Mesenchymal stem cell (in vitro differentiated cells and primary cell): ENCODE measurements around the gene PAX2.

Experiments used
- DNase-seq: peaks from one replicate; pipeline ENCODE4 v3.0.0-alpha.2; 2013
- H2AFZ ChIP-seq: one replicate; pipeline ENCODE4 v1.6.1; 2013; ENCODE audit warnings: low read depth, mild to moderate bottlenecking, control low read depth, inconsistent platforms, low read length, moderate library complexity
- H2AK5ac ChIP-seq: 2 replicates; pipeline ENCODE4 v1.6.1; 2013; ENCODE audit warnings: low read length, moderate library complexity, mild to moderate bottlenecking, inconsistent platforms; ENCODE audit not compliant: severe bottlenecking
- H2BK120ac ChIP-seq: one replicate; pipeline ENCODE4 v1.6.1; 2013; ENCODE audit warnings: low read depth, mild to moderate bottlenecking, inconsistent platforms, low read length, moderate library complexity
- H2BK12ac ChIP-seq, 2 experiments: one replicate each; pipeline ENCODE4 v1.6.1; 2013; ENCODE audit warnings: inconsistent platforms in 2 of 2, low read length in 2 of 2, mild to moderate bottlenecking in 2 of 2, moderate library complexity in 2 of 2, control low read depth in 1 of 2
- H2BK15ac ChIP-seq: one replicate; pipeline ENCODE4 v1.6.1; 2013; ENCODE audit warnings: mild to moderate bottlenecking, low read depth, inconsistent platforms; ENCODE audit not compliant: poor library complexity, severe bottlenecking
- H2BK5ac ChIP-seq: 2 replicates; pipeline ENCODE4 v1.6.1; 2013; ENCODE audit warnings: low read depth, mild to moderate bottlenecking, low read length, control low read depth, inconsistent platforms; ENCODE audit not compliant: poor library complexity, severe bottlenecking
- H3K14ac ChIP-seq, 2 experiments: one replicate each; pipeline ENCODE4 v1.6.1; 2013; ENCODE audit warnings: inconsistent platforms in 2 of 2, low read length in 2 of 2, control low read depth in 1 of 2, mild to moderate bottlenecking in 1 of 2, moderate library complexity in 1 of 2
- H3K18ac ChIP-seq, 2 experiments: one replicate each; pipeline ENCODE4 v1.6.1; 2013; ENCODE audit warnings: inconsistent platforms in 2 of 2, low read length in 2 of 2, control low read depth in 1 of 2, low read depth in 1 of 2, mild to moderate bottlenecking in 1 of 2
- H3K23ac ChIP-seq, 2 experiments: one replicate each; pipeline ENCODE4 v1.6.1; 2013; ENCODE audit warnings: inconsistent platforms in 2 of 2, low read length in 2 of 2, mild to moderate bottlenecking in 2 of 2, moderate library complexity in 2 of 2, control low read depth in 1 of 2
- H3K27ac ChIP-seq: 2 replicates; pipeline ENCODE4 v1.5.1; 2013; ENCODE audit warnings: mild to moderate bottlenecking, moderate library complexity, low read length, control low read depth, inconsistent platforms; ENCODE audit not compliant: poor library complexity, severe bottlenecking
- H3K27me3 ChIP-seq, 2 experiments: 2 replicates each; pipeline versions ENCODE4 v1.6.1 to v1.7.0; 2013; ENCODE audit warnings: low read length in 2 of 2, mild to moderate bottlenecking in 2 of 2, moderate library complexity in 2 of 2, control low read depth in 1 of 2, inconsistent platforms in 1 of 2; ENCODE audit not compliant: control insufficient read depth in 1 of 2, insufficient read depth in 1 of 2
- H3K36me3 ChIP-seq, 2 experiments: 2 replicates each; pipeline versions ENCODE4 v1.6.1 to v1.7.0; 2013; ENCODE audit warnings: low read length in 2 of 2, control low read depth in 1 of 2, inconsistent platforms in 1 of 2, low read depth in 1 of 2, mild to moderate bottlenecking in 1 of 2; ENCODE audit not compliant: insufficient read depth in 2 of 2, control insufficient read depth in 1 of 2
- H3K4ac ChIP-seq, 2 experiments: one replicate each; pipeline ENCODE4 v1.6.1; 2013; ENCODE audit warnings: inconsistent platforms in 2 of 2, low read length in 2 of 2, mild to moderate bottlenecking in 2 of 2, moderate library complexity in 2 of 2, control low read depth in 1 of 2, low read depth in 1 of 2
- H3K4me1 ChIP-seq: 2 replicates; pipeline ENCODE4 v1.6.1; 2013; ENCODE audit warnings: low read depth, low read length, control low read depth; ENCODE audit not compliant: control insufficient read depth, insufficient read depth
- H3K4me2 ChIP-seq: 2 replicates; pipeline ENCODE4 v1.6.1; 2013; ENCODE audit warnings: low read length, mild to moderate bottlenecking, inconsistent platforms; ENCODE audit not compliant: poor library complexity, severe bottlenecking
- H3K4me3 ChIP-seq, 2 experiments: 2 replicates each; pipeline versions ENCODE4 v1.5.1 to v1.7.0; 2013; ENCODE audit warnings: low read length in 2 of 2, mild to moderate bottlenecking in 2 of 2, control low read depth in 1 of 2, low read depth in 1 of 2; ENCODE audit not compliant: insufficient read depth in 1 of 2
- H3K79me1 ChIP-seq: replicated peaks from 2 replicates; pipeline ENCODE4 v1.6.1; 2013; ENCODE audit warnings: mild to moderate bottlenecking, control low read depth, low read length, inconsistent platforms; ENCODE audit not compliant: poor library complexity, severe bottlenecking
- H3K9ac ChIP-seq: 2 replicates; pipeline ENCODE4 v1.7.0; 2013; ENCODE audit warnings: mild to moderate bottlenecking, low read length, moderate library complexity
- H3K9me3 ChIP-seq: 2 replicates; pipeline ENCODE4 v1.7.0; 2013; ENCODE audit warnings: mild to moderate bottlenecking, low read length; ENCODE audit not compliant: control insufficient read depth
- H4K8ac ChIP-seq: one replicate; pipeline ENCODE4 v1.6.1; 2013; ENCODE audit warnings: inconsistent platforms, mild to moderate bottlenecking, low read length, moderate library complexity
- H4K91ac ChIP-seq: one replicate; pipeline ENCODE4 v1.6.1; 2013; ENCODE audit warnings: mild to moderate bottlenecking, low read length, inconsistent platforms
- WGBS: methylation state at CpG from one replicate; pipeline ENCODE4 v1.1.7; 2013; ENCODE audit warnings: mixed read lengths; 5-methylcytosine and 5-hydroxymethylcytosine counted together

PAX2 gene

DNA sequence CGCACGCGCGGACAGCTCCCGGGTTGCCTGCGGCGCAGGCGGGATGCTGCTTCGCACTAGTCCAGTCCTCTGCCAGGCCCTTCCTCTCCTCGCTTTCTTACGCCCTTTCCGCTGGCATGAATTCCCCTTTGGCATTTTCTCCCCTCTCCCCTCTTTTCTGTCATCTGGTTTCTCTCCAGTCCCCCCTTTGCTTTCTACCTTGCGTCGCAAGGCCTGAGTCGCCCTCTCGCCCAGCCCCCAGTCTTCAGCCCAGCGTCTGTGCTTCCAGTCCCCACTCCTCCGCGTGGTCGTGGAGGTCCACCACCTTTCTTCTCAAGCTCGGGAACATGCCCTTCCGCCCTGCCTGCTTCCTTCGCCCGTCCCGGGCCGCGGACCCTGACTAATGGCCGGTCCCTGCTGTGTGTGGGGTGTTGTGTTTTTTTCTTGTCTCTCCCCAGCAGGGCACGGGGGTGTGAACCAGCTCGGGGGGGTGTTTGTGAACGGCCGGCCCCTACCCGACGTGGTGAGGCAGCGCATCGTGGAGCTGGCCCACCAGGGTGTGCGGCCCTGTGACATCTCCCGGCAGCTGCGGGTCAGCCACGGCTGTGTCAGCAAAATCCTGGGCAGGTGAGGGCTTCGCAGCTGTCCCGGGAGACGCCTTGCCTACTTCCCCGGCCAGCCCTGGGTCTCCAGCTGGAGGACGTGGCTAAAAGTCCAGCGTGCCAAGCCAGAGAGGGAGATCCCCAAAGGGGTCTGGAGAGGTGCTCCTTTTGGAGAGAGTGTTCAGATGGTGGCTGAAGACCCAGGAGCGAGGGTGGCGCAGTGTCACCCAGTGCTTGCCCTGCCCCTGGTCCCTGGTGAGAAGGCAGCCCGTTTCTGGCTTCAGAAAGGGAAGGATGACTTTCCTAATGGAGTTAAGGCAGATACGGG is 4.2 kb downstream of the PAX2 start:
- H4K91ac ChIP-seq: no peak overlapping the region

DNA sequence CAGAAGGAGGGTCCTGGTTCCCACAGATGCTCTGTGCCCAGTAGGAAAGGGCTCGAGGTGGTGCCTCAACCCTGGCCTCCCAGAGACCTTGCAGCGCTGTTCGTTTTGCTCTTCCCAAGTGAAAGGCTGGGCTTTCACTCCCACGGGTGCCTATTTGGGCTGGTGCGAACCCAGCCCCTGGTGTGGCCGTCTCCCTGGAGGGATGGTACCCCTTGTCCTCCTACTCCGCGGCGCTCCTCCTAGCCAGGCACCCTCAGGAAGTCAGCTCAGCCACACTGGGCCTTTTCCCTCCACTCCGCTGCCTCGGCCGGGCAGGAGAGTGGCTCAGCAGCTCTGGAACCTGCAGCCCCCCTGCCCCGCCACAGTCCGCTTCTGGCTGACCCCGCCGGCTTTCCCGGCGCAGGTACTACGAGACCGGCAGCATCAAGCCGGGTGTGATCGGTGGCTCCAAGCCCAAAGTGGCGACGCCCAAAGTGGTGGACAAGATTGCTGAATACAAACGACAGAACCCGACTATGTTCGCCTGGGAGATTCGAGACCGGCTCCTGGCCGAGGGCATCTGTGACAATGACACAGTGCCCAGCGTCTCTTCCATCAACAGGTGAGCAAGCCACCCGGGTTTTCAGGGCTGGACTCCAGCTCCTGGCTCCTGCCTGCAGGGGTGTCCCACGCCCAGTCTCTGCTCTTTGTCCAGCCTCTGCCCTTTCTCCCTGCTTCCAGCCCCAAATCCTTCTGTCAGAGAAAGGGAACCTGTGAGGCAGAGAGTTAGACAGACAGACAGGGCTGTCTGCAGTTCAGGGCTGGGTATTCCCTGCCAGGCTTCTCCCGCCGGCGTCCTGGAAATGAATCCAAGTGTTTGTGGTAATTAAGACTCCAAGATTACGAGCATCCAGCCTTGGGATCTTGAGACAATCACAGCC is 5.2 kb downstream of the PAX2 start:
- H2BK5ac ChIP-seq: no peak overlapping the region
- no peak for DNase-seq
- no peak overlapping the region for H3K23ac ChIP-seq
- H3K4me1 ChIP-seq: peaks cover 26% of the 10 kb centered on the region
- no peak overlapping the region for H3K4ac ChIP-seq
- H3K18ac ChIP-seq: no peak overlapping the region
- WGBS: 60% methylated on average over 37 of the region's 37 CpGs
- no peak overlapping the region for H3K14ac ChIP-seq
- H3K36me3 ChIP-seq: no peaks in the 10 kb centered on the region
- H3K9me3 ChIP-seq: no peaks in the 10 kb centered on the region
- no peaks in the 10 kb centered on the region for H3K79me1 ChIP-seq
- H3K27me3 ChIP-seq: peaks cover 95 to 99% of the 10 kb centered on the region in 2 experiments
- H2AFZ ChIP-seq: no peak overlapping the region
- no peak overlapping the region for H3K27ac ChIP-seq
- no peak overlapping the region for H3K4me2 ChIP-seq
- no peak overlapping the region for H3K9ac ChIP-seq
- no peak overlapping the region for H4K8ac ChIP-seq
- H4K91ac ChIP-seq: no peak overlapping the region
- no peak overlapping the region for H2BK15ac ChIP-seq
- H3K4me3 ChIP-seq: no peak overlapping the region
- no peak overlapping the region for H2AK5ac ChIP-seq
- no peak overlapping the region for H2BK120ac ChIP-seq
- H2BK12ac ChIP-seq: no peak overlapping the region

More for the DNA sequence above, 4.2 kb downstream of the PAX2 start:
- Histone ChIP-seq H3K23ac (no peak overlapping the region), H3K4me3 (no peak overlapping the region), H3K27ac (no peak overlapping the region), H2BK15ac (no peak overlapping the region), H3K18ac (no peak overlapping the region), H3K79me1 (no peaks in the 10 kb centered on the region), H3K36me3 (no peaks in the 10 kb centered on the region), H3K4ac (no peak overlapping the region), H3K4me2 (no peak overlapping the region), H4K8ac (no peak overlapping the region), H3K9me3 (no peaks in the 10 kb centered on the region), H2BK5ac (no peak overlapping the region), H2AK5ac (no peak overlapping the region), H3K4me1 (peaks cover 35% of the 10 kb centered on the region), H3K9ac (no peak overlapping the region), H2BK120ac (no peak overlapping the region), H3K27me3 (peaks cover 91 to 93% of the 10 kb centered on the region in 2 experiments), H2AFZ (no peak overlapping the region), H2BK12ac (no peak overlapping the region), H3K14ac (no peak overlapping the region)
- 24% methylated on average over 49 of the region's 50 CpGs for WGBS
- DNase-seq: no peak

DNA sequence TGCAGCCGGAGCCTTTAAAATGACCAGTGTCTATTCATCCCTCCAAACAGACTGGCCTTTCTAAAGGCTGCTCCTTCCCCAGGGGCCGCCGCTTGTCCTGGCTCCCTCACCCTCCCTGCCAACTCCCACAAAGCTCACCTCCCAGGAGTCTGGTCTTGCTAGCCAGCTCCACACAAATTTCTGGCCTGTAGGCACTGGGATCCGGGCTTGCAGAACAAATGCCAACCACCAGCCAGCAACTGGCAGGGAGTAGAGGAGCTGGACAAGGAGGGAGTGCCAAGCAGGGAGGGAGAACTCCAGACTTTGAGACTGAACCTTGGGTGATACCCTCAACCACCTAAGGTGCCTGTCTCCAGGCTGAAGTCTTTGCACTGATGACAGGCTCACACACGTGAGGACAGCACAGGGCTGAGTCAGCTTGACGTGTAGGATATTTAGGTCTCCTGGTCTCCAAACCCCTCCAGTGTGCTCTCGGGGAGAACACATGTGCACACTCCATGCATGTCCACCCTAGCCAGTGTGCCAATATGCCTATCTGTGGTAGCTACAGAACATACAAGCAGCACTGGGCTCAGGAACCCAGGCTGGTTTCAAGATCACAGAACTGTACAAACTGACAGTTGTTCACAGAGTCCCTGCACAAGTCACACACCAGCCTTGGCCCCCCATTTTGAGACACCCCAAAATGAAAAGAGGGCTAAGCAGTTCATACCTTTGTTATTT is 6.0 kb downstream of the PAX2 start:
- no peak overlapping the region for H4K91ac ChIP-seq
- no peak overlapping the region for H2BK12ac ChIP-seq
- H3K18ac ChIP-seq: no peak overlapping the region
- H2BK120ac ChIP-seq: no peak overlapping the region
- H3K4me1 ChIP-seq: peaks cover 19% of the 10 kb centered on the region
- H2AK5ac ChIP-seq: no peak overlapping the region
- no peak overlapping the region for H3K4me3 ChIP-seq
- no peaks in the 10 kb centered on the region for H3K36me3 ChIP-seq
- H3K4me2 ChIP-seq: no peak overlapping the region
- no peaks in the 10 kb centered on the region for H3K79me1 ChIP-seq
- H3K23ac ChIP-seq: no peak overlapping the region
- H4K8ac ChIP-seq: no peak overlapping the region
- no peak overlapping the region for H2BK15ac ChIP-seq
- DNase-seq: no peak
- no peak overlapping the region for H3K9ac ChIP-seq
- H3K9me3 ChIP-seq: no peaks in the 10 kb centered on the region
- H2AFZ ChIP-seq: no peak overlapping the region
- no peak overlapping the region for H3K27ac ChIP-seq
- 78% methylated on average over 7 of the region's 7 CpGs for WGBS
- no peak overlapping the region for H2BK5ac ChIP-seq
- peaks cover 97 to 100% of the 10 kb centered on the region in 2 experiments for H3K27me3 ChIP-seq
- H3K4ac ChIP-seq: no peak overlapping the region
- no peak overlapping the region for H3K14ac ChIP-seq
